Stimulated activated CD8-positive, alpha-beta memory T cell treated with anti-CD3 and anti-CD28 coated beads, Interleukin-4, amount 100 ng/mL, for 1 hour (primary cell): ENCODE data around the gene ANKFN1.

Source experiments
- DNase-seq, 2 donors: peaks; one replicate each; pipeline ENCODE4 v3.0.0-alpha.2; 2020; ENCODE audit warnings: low read depth in 2 of 2, low spot score in 1 of 2

Gene ANKFN1, protein sequence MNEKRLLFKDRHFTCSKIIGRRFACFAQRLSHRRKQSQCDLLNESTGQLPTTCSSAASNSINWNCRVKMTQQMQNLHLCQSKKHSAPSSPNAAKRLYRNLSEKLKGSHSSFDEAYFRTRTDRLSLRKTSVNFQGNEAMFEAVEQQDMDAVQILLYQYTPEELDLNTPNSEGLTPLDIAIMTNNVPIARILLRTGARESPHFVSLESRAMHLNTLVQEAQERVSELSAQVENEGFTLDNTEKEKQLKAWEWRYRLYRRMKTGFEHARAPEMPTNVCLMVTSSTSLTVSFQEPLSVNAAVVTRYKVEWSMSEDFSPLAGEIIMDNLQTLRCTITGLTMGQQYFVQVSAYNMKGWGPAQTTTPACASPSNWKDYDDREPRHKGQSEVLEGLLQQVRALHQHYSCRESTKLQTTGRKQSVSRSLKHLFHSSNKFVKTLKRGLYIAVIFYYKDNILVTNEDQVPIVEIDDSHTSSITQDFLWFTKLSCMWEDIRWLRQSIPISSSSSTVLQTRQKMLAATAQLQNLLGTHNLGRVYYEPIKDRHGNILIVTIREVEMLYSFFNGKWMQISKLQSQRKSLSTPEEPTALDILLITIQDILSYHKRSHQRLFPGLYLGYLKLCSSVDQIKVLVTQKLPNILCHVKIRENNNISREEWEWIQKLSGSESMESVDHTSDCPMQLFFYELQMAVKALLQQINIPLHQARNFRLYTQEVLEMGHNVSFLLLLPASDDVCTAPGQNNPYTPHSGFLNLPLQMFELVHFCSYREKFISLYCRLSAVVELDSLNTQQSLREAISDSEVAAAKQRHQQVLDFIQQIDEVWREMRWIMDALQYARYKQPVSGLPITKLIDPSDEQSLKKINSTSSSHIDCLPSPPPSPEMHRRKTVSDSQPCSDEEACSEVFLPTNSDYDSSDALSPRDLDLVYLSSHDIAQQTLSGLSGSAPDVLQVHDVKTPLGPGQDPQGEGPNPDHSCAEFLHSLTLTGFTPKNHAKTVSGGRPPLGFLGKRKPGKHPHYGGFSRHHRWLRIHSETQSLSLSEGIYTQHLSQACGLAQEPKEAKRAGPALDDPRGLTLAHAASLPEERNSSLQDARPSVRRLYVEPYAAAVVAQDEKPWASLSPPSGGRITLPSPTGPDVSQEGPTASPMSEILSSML

DNA sequence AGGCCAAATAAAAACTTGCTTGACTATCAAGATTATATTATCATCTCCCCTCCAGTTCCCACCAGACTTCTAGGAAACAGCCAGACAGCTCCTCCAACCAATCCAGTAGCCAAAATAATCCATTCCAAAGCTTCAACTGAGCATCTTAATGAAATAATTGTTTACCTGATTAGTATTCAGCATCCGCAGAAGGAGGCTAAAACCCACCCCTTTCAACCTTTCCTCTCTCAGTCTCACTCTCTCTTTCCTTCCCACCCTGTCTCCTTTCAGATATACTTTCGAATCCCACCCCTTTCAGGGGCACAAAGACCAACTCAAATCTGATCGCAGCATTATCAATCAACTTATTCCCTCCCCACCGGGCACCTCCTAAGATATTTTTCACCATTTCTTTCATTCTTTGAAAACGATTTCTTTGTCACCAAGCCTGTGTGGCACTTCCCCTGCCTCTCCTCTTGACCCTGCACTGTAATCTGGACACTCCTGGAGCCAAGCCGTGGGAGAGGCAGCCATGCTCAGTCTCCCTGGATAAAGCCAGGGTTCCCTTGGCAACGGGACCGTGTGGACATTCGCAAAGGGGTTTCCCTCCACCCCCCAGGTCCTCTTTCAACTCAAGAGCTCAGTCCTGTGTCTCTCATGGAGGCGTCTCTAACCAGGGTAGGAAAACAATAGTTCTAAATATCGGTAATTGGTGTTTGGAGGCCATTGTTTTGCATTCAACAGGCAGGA, at the start of gene ANKFN1:
TSS of gene ANKFN1 (plus strand) at position 602 of the 729 bp plus-strand sequence. CDS start 59,193 bp downstream, outside the sequence.
- no peak for DNase-seq

- no peak for DNase-seq
Observed at GRCh38 chr17:56108811-56109284, 44.4 kb upstream of the ANKFN1 start.

DNA sequence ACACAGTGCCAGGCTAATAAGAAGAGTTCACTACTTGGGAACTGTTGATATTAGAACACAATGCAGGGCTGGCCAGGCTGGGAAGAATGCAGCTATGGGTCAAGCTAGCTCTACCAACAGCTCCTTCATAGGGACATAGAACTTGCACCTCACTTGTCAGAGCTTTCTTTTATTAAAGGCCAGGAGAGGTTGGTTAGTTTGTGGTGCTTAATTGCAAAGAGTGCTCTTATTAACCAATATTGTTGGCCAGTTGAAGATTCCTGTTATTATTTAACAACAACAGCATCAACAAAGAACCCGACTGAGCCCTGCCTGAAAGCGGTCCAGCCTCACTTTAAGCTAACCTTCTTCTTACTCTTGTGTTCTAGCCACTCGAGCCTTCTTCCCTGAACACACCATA, 43.4 kb upstream of the ANKFN1 start:
- DNase-seq, result no peak

GRCh38 chr17:56110463-56111135, 42.7 kb upstream of the ANKFN1 start:
- no peak for DNase-seq

GRCh38 chr17:56111706-56112485, 41.4 kb upstream of the ANKFN1 start:
- DNase-seq, result no peak

DNA sequence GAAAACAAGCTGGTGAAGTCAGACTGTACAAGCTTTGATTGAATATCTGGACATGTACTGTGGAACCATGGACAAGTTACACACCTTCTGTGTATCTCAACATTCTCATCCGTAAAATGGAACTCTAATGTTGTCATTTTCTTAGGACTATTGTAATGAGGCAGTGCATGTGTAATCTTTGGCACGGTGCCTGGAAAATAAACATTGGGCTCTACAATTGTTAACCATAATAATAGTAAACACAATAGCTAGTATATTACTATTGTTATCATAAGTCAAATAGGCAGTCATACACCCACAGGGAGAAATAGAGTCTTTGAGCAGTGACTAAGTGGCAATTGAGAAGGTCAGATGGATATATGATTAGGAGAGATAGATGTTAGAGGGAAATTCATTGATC, 39.8 kb upstream of the ANKFN1 start:
- DNase-seq, result no peak

DNA sequence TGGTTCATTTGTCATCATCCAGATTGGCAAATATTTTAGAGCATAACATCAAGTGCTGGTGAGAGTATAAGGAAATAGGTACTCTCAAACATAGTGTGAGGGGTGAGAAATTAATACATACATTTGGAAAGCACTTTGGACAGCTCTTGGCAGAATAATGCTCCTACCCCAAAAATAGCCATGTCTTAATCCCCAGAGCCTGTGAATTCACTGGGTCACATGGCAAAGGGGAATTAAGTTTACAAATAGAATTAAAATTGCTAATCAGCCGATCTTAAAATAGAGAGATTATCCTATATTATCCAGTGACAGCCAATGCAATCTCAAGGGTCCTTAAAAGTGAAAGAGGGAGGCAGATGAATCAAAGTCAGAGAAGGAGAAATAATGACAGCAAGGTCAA, 38.8 kb upstream of the ANKFN1 start:
- DNase-seq, result no peak

GRCh38 chr17:56119191-56119590, 34.1 kb upstream of the ANKFN1 start:
- no peak for DNase-seq

GRCh38 chr17:56119936-56120335, 33.3 kb upstream of the ANKFN1 start:
- no peak for DNase-seq

GRCh38 chr17:56121191-56122051, 31.9 kb upstream of the ANKFN1 start:
- DNase-seq, result no peak

DNA sequence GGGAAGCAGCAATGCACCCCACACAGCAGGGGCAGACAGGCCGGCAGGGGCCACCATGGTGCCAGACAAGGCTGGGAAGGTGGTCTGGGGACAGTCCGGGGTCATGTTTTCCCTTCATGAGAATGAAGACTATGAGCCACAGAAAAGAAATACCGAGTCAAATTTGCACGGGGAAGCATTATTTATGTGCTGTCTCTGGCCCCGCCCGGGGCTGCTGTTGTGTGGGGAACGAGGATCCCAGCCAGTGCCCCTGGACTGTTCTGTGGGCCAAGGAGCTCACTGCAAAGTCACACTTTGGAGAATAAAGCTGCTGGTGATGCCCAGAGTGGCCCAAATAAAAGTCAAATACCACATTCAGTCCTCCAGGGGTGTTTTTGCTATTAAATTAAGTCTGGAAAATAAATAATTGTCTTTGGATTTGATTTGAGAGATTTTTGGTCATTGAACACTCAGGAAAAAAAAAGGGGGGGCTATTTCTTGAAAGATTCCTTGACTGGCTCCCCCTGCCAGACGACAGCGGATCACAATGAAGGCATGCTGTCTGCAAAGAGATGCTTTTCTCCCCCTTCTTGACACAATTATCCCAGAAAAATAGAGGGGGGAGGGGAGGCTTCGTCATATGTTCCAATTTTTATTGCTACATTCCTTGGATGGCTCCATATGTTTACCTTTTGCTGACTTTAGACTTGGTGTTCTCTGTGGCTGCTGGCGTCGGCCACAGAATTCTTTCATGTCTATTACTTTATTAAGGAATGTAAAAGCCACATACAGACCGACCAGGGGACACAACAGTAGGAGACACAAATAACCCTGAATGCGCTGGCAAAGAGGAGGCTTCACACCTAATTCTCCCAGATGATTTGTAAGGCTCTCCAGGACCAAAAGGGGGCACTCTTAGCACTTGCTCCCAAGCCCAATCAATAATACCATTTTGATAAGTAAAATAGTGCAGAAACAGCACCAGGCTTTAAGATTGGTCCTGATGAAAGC, 27.1 kb upstream of the ANKFN1 start:
- no peak for DNase-seq

- DNase-seq, result no peak
Observed at GRCh38 chr17:56130026-56130425, 23.2 kb upstream of the ANKFN1 start.

DNA sequence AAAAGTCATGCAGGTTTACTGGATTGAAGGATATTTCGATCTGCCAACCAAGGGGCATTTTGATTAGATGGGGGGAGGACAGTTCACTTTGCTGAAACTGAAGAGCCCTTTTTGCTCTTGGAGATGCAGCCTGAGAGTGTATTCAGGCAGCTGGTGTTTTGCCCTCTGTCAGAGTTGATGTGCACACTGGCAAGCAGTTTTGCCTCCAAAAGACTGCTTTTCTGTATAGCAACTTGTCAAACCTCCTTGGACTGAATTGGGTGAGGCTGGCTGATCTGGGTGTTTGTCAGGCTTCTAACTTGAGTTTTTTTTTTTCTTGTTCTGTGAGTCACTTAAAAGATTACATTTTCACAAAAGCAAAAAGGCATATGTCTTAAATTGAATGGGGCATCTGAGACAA, 22.6 kb upstream of the ANKFN1 start:
- DNase-seq, result no peak

DNA sequence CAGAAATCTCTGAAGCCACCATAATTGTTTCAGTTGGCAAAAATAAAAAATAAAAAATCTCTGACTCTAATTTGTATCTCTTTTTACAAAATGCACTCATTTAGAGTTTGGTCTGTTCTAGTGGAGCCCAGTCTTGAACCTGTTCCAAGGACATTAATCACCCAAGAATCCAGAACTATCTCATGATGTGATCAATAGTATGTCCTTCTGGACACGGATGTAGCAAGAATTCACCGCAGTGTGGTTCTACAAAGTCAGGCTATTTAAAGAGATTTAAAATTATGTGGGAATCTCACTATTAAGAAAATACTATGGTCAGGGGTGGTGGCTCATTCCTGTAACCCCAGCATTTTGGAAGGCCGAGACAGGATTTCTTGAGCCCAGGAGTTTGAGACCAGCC, 21.8 kb upstream of the ANKFN1 start:
- DNase-seq, result no peak

- no peak for DNase-seq
Observed at GRCh38 chr17:56136301-56136700, 17.0 kb upstream of the ANKFN1 start.

GRCh38 chr17:56141046-56141839, 12.0 kb upstream of the ANKFN1 start:
- DNase-seq, result no peak

GRCh38 chr17:56142325-56142724, 10.9 kb upstream of the ANKFN1 start:
- DNase-seq, result no peak
